IgD-negative memory B cell (primary cell): ENCODE results near the gene TMEM117. TPM values are rescaled to one million over a fixed set of nuclear protein-coding genes. Genes with fewer than 3 reads are reported as not detected.
"Not testable (repeated sequence)": the region's sequence is repeated elsewhere in the genome, so short reads cannot be mapped to it uniquely, and the experiment has no call there.

ENCODE experiments used
- H3K27ac Mint-ChIP-seq, 3 donors: one replicate each; pipeline ENCODE4 v1.8.0; 2020 to 2022; ENCODE audit warnings: mild to moderate bottlenecking in 3 of 3, mixed read lengths in 3 of 3, moderate library complexity in 1 of 3
- H3K27me3 Mint-ChIP-seq: one replicate; pipeline ENCODE4 v1.8.0; 2021; ENCODE audit warnings: mixed read lengths
- H3K36me3 Mint-ChIP-seq: one replicate; pipeline ENCODE4 v1.8.0; 2020; ENCODE audit warnings: mild to moderate bottlenecking, mixed read lengths
- H3K4me1 Mint-ChIP-seq, 3 donors: one replicate each; pipeline ENCODE4 v1.8.0; 2020 to 2022; ENCODE audit warnings: mixed read lengths in 3 of 3, mild to moderate bottlenecking in 1 of 3
- H3K4me3 Mint-ChIP-seq, 4 donors: one replicate each; pipeline ENCODE4 v1.8.0; 2020 to 2022; ENCODE audit warnings: mild to moderate bottlenecking in 4 of 4, mixed read lengths in 4 of 4, moderate library complexity in 3 of 4
- H3K9me3 Mint-ChIP-seq, 3 donors: one replicate each; pipeline ENCODE4 v1.8.0; 2020 to 2021; ENCODE audit warnings: mixed read lengths in 3 of 3, mild to moderate bottlenecking in 1 of 3
- polyA plus RNA-seq: library from polyadenylated mRNA; unstranded; fragments of 300-500 nt; fragmentation: Illumina TruSeq; gene quantifications from one replicate; pipeline ENCODE4 v1.2.3, GENCODE V29; 2021

Gene TMEM117
- polyA plus RNA-seq, 1 donor from 2014 or later = 4.4 TPM

DNA sequence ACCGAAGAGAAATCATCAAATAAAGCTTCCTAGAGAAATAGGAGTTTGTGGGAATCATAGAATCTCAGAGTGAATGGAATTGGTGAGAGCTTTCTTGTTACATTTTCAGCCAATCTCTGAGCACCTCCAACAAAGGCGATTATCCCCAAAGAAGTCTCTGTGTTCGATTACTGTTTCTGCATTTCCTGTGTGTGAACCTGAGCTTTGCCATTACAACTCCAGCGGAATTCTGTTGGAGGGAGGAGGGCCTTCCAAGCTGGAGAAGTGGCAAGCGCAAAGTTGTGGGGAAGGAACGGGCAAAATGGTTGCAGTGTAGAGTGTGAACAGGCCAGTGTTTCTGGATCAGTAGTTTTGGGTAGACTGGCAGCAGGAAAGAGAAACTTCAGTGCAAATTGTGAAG, 23.1 kb downstream of the TMEM117 start:
- Mint-ChIP-seq H3K4me3 (no peak overlapping the region), H3K27ac (peak overlapping the region in 1 of 3 donors; percentile 39), H3K9me3 (peaks cover 0 to 1% (median 0%) of the 10 kb centered on the region in 3 donors), H3K36me3 (peaks cover 3% of the 10 kb centered on the region), H3K4me1 (peaks cover 0 to 4% (median 2%) of the 10 kb centered on the region in 3 donors), H3K27me3 (no peaks in the 10 kb centered on the region)

DNA sequence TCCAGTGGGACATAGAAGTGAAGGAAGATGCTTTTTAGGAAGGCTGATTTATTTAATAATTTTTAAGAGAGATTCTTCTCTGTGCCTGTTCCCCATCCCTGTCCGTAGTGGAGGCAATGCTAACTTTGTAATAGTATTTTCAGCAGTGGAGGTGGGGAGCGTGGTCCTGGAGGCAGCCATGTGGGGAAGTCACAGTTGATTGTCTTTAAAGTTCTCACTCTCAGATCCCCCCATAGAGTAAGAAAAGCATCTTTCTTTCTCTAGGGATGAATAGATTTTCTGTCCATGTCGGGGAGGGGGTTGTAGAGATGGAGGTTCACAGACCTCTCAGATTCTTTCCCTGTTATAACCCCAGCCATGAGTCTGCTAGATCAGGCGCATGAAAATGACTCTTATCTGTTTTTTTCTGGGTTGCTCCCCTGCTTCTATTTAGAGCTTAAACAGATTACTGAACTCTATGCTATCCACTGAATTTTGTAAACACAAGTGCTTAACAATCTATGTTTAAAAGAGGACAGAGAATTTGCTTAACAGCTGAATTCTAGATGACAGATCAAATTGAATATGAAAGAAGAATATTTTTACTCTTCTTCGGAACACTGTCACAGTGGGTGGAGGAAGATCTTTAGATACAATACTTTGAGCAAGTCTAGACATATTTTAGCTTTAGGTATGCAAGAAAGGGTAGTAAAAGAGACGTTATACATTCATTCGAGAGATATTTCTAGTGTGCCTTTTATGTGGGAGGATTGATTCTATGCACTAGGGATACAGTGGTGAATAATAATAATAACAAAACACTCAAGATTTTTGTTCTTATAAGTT, 25.3 kb downstream of the TMEM117 start:
- Mint-ChIP-seq H3K27ac (no peak overlapping the region), H3K4me1 (peaks cover 0 to 4% (median 0%) of the 10 kb centered on the region in 3 donors), H3K4me3 (no peak overlapping the region), H3K36me3 (peaks cover 4% of the 10 kb centered on the region), H3K9me3 (peaks cover 0 to 1% (median 0%) of the 10 kb centered on the region in 3 donors), H3K27me3 (no peaks in the 10 kb centered on the region)

DNA sequence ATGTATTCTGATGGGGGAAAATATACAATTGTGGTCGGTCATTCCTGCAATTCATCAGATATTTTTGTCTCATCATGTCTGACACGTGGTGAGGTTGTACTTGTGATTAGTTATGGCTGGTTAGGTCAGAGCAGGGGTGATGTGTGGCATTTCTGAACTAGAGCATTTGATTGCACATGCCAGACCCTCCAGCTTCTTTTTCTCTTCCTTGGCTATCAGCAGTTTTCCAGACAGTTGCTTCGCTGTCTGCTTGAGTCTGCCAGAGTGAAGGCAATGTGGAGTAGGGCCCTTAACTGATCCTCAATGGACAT, 25.9 kb downstream of the TMEM117 start:
- Mint-ChIP-seq H3K27ac (no peak overlapping the region), H3K4me3 (no peak overlapping the region), H3K9me3 (peaks cover 0 to 1% (median 0%) of the 10 kb centered on the region in 3 donors)

DNA sequence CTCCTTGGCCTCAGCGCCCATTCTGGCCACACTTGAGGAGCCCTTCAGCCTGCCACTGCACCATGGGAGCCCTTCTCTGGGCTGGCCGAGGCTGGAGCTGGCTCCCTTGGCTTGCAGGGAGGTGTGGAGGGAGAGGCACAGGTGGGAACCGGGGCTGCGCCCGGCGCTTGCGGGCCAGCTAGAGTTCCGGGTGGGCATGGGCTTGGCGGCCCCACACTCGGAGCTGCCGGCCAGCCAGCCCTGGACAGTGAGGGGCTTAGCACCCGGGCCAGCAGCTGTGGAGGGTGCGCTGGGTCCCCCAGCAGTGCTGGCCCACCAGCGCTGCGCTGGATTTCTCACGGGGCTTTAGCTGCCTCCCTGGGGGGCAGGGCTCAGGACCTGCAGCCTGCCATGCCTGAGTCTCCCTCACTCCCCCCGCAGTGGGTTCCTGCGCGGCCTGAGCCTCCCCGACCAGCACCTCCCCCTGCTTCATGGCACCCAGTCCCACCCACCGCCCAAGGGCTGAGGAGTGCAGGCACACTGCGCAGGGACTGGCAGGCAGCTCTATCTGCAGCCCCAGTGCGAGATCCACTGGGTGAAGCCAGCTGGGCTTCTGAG, 28.0 kb downstream of the TMEM117 start:
- Mint-ChIP-seq H3K4me1 (peaks cover 0 to 4% (median 0%) of the 10 kb centered on the region in 3 donors), H3K27ac (no peak overlapping the region), H3K4me3 (no peak overlapping the region)

More for the DNA sequence above, 25.9 kb downstream of the TMEM117 start:
- H3K27me3 Mint-ChIP-seq = no peaks in the 10 kb centered on the region
- H3K4me1 Mint-ChIP-seq = peaks cover 0 to 4% (median 0%) of the 10 kb centered on the region in 3 donors
- peaks cover 6% of the 10 kb centered on the region for H3K36me3 Mint-ChIP-seq

DNA sequence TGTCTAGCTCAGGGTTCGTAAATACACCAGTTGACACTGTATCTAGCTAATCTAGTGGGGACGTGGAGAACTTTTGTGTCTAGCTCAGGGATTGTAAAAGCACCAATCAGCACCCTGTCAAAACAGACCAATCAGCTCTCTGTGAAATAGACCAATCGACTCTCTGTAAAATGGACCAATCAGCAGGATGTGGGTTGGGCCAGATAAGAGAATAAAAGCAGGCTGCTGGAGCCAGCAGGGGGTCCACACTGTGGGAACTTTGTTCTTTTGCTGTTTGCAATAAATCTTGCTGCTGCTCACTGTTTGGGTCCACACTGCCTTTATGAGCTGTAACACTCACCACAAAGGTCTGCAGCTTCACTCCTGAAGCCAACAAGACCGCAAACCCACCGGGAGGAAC, 28.7 kb downstream of the TMEM117 start:
- H3K27ac Mint-ChIP-seq, H3K27me3 Mint-ChIP-seq, H3K36me3 Mint-ChIP-seq, H3K4me1 Mint-ChIP-seq, H3K9me3 Mint-ChIP-seq, H3K4me3 Mint-ChIP-seq: not testable (repeated sequence)

More for the DNA sequence above, 28.0 kb downstream of the TMEM117 start:
- no peaks in the 10 kb centered on the region for H3K27me3 Mint-ChIP-seq
- H3K36me3 Mint-ChIP-seq = peaks cover 6% of the 10 kb centered on the region
- H3K9me3 Mint-ChIP-seq = peaks cover 0 to 1% (median 0%) of the 10 kb centered on the region in 3 donors

DNA sequence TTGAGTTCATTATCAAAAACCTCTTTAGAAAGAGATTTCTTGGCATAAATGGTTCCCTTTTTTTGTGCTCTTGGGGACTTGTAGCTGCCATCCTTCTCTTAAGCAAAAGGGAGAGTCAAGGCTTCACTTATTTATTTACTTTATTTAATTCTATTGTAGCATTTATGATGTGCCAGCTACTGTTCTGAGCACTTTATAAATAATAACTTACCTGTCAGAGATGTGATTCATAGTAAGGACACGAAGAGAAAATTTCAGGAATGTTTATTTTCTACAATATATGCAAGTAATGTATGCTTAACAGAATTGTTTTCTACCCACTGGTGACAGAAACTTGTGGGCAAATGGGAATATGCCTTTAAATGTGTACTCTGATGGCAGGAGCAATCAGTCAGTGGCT, 33.3 kb downstream of the TMEM117 start:
- Mint-ChIP-seq H3K9me3 (no peaks in the 10 kb centered on the region), H3K4me1 (peaks cover 0 to 2% (median 0%) of the 10 kb centered on the region in 3 donors), H3K27me3 (no peaks in the 10 kb centered on the region), H3K4me3 (no peak overlapping the region), H3K27ac (no peak overlapping the region), H3K36me3 (peaks cover 4% of the 10 kb centered on the region)

DNA sequence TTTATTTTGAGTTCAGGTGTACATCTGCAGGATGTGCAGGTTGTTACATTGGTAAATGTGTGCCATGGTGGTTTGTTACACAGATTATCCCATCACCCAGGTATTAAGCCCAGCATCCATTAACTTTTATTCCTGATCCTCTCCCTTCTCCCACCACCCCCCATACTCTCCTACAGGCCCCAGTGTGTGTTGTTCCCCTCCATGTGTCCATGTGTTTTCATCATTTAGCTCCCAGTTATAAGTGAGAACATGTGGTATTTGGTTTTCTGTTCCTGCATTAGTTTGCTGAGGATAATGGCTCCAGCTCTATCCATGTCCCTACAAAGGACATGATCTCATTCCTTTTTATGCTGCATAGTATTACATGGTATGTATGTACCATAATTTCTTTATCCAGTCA, 33.9 kb downstream of the TMEM117 start:
- H3K27ac Mint-ChIP-seq, H3K36me3 Mint-ChIP-seq, H3K9me3 Mint-ChIP-seq, H3K4me1 Mint-ChIP-seq, H3K4me3 Mint-ChIP-seq, H3K27me3 Mint-ChIP-seq: not testable (repeated sequence)

DNA sequence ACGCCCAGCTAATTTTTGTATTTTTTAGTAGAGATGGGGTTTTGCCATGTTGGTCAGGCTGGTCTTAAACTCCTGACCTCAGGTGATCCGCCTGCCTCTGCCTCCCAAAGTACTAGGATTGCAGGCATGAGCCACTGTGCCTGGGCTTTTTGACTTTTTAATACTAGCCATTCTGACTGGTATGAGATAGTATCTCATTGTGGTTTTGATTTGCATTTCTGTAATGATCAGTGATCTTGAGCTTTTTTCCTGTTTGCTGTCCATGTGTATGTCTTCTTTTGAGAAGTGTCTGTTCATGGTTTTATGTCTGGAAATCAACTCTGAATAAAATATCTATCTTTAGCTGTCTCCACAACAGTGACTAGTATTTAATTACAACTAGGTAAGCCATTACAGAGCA, 35.4 kb downstream of the TMEM117 start:
- not testable (repeated sequence) for H3K27ac Mint-ChIP-seq, H3K36me3 Mint-ChIP-seq, H3K9me3 Mint-ChIP-seq, H3K4me1 Mint-ChIP-seq, H3K27me3 Mint-ChIP-seq
- H3K4me3 Mint-ChIP-seq = peak overlapping the region in 1 of 4 donors; percentile 1

DNA sequence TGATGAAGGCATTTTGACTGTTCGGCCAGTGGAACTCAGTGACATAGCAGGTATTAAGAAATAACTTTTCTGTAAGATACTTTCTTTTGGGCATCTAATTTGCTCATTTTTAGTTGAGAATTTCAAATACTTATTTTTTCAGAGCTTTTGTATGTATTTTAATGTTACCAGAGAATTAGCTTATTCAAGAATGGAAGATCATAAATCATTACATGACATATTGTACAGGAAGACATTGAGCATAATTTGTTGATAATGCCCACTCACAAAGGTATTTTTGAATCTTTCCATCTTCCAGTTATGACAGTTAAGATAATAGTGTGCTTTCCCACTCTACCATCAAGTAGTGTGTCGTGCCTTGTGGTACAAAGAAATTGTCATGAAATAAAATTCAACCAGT, 36.5 kb downstream of the TMEM117 start:
- Mint-ChIP-seq H3K4me3 (no peak overlapping the region), H3K27ac (no peak overlapping the region), H3K27me3 (no peaks in the 10 kb centered on the region), H3K4me1 (peaks cover 0 to 2% (median 0%) of the 10 kb centered on the region in 3 donors), H3K9me3 (no peaks in the 10 kb centered on the region), H3K36me3 (peaks cover 1% of the 10 kb centered on the region)

DNA sequence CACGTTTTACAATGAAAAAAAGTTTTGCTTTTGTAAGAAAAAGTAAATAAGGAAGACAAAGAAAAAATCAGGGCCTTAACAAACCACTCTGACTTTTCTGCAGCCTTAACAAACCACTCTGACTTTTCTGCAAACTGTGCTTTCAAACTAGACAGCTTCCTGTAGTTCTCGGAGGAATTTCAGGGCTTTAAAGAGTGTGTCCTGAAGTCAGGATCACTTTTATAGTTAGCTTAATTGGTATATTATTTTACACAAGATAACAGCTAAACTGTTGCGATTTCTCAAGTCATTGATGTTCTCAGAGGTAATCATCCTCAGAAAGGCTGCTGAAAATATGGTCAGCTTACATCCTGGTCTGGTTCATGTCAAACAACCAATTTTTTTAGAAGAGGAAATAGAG, 42.2 kb downstream of the TMEM117 start:
- no peaks in the 10 kb centered on the region for H3K9me3 Mint-ChIP-seq
- no peaks in the 10 kb centered on the region for H3K4me1 Mint-ChIP-seq
- H3K27ac Mint-ChIP-seq = peak overlapping the region in 1 of 3 donors; percentile 39
- no peak overlapping the region for H3K4me3 Mint-ChIP-seq
- H3K27me3 Mint-ChIP-seq = no peaks in the 10 kb centered on the region
- no peaks in the 10 kb centered on the region for H3K36me3 Mint-ChIP-seq

DNA sequence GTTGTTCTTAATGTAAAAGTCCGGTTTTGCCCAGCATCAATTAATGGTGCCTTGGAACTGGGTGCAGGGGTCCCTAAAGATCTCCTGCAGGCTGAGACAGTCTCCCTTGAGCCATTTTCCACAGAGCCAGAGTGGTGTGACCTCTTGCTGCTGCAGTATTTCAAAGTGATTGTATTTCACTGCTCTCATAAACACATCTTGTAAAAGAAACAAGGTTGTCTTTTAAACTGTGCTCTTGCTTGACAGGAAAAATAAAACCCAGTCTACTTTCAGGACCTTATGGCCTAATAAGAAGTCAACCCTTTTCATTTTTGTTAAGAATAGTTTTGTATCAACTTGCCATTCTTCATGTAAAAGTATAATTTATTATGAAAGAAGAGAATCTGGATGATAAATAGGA, 44.7 kb downstream of the TMEM117 start:
- Mint-ChIP-seq H3K27ac (no peak overlapping the region), H3K9me3 (no peaks in the 10 kb centered on the region), H3K4me3 (no peak overlapping the region), H3K36me3 (no peaks in the 10 kb centered on the region), H3K27me3 (no peaks in the 10 kb centered on the region), H3K4me1 (no peaks in the 10 kb centered on the region)

DNA sequence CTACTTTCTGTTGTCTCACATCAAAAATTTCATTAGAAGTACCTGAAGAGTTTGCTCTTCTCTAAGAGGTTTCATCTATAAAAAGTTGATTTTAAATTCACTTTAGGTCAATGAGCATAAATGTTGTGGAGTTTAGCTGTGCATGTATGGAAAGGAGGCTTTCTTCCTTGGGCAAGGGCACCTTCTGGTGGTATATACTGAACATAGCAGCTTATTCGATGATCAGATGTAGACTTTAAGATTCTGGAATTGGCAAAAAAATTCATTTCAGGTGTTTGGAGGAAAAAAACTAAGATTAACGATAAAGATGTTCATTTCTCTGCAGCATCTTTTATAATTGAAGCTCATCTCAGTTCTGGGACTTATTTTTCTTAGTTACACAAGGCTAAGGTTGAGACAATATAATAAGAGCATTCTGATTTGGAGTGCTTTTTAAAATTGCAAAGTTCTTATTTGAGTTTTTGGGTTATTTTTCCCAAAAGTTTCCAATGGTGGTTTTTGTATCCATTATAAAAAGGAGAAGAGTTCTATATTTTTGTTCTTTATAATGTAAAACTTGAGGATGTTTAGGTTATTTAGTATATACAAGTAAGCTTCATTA, 46.8 kb downstream of the TMEM117 start:
- Mint-ChIP-seq H3K27me3 (no peaks in the 10 kb centered on the region), H3K36me3 (peaks cover under 1% of the 10 kb centered on the region), H3K27ac (no peak overlapping the region), H3K4me1 (no peaks in the 10 kb centered on the region), H3K9me3 (no peaks in the 10 kb centered on the region), H3K4me3 (no peak overlapping the region)

DNA sequence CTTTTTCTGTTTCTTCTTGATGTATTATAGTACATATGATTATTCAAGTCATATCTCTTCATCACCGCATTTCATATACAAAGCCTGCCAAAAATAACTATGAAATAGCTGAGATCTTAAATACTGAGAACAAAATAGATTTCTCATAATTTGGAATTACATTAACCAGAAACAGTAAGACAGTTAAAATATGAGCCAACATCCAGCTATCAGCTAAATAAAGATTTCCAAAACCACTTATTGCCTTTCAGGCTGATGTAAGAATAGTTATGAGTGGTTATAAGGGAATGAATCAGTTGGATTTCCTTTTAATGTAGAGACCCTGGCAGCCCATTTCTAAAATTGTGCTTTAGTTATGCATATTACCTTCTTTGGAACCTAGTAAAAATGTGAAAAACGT, 47.4 kb downstream of the TMEM117 start:
- Mint-ChIP-seq H3K27ac (peak overlapping the region in 1 of 3 donors; percentile 43), H3K27me3 (no peaks in the 10 kb centered on the region), H3K4me1 (peaks cover 0 to 2% (median 0%) of the 10 kb centered on the region in 3 donors), H3K4me3 (no peak overlapping the region), H3K9me3 (no peaks in the 10 kb centered on the region), H3K36me3 (peaks cover 2% of the 10 kb centered on the region)

DNA sequence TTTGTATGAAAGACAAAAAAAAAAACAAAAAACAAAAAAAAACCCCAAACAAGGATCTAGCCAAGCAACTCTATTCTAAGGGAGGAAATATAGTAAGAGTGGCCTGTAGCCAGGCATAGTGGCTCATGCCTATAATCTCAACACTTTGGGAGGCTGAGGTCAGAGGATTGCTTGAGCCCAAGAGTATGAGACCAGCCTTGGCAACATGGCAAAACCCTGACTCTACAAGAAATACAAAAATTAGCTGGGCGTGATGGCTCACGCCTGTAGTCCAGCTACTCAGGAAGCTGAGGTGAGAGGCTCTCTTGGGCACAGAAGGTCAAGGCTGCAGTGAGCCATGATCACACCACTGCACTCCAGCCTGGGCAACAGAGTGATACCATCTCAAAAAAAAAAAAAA, 47.9 kb downstream of the TMEM117 start:
- peaks cover 0 to 2% (median 0%) of the 10 kb centered on the region in 3 donors for H3K4me1 Mint-ChIP-seq
- H3K4me3 Mint-ChIP-seq = no peak overlapping the region
- H3K27me3 Mint-ChIP-seq = no peaks in the 10 kb centered on the region
- H3K9me3 Mint-ChIP-seq = no peaks in the 10 kb centered on the region
- H3K36me3 Mint-ChIP-seq = peaks cover 2% of the 10 kb centered on the region
- peak overlapping the region in 1 of 3 donors; percentile 43 for H3K27ac Mint-ChIP-seq

DNA sequence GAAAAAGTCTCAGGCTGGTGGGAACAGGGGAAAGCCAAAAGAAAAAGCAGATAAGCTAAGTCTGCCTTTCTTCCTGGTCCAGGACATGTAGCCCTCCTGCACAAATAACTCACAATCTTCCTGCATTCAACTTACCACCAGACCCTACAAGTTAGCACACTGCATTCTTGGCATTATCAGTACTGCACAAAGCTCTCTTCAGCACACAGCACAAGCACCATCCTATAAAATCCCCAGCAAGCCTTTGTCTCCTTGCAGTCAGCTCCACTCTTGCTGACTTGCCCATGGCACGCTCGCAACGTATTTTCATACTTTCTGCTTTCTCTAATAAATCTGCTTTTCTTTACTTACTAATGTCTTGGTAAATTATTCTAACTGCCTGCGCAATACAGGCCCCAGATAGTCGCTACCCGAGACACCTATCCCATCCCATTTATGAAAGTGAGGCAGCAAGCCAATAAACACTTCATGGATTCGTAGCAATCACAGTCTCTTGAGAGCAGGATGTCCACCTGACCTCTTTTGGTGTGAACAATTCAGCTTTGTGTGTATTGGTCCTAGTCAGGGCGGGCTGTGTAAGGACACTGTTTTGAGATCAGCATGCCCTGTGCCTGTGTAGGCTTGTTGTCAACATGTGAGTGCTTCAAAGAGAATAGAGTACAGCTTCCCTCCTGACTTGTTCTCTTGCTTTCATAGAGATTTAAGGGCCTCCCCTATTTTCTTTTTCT, 49.0 kb downstream of the TMEM117 start:
- H3K36me3 Mint-ChIP-seq = peaks cover 2% of the 10 kb centered on the region
- H3K9me3 Mint-ChIP-seq = no peaks in the 10 kb centered on the region
- no peak overlapping the region for H3K27ac Mint-ChIP-seq

More for the DNA sequence above, 49.0 kb downstream of the TMEM117 start:
- peaks cover 0 to 2% (median 0%) of the 10 kb centered on the region in 3 donors for H3K4me1 Mint-ChIP-seq
- H3K4me3 Mint-ChIP-seq = no peak overlapping the region
- H3K27me3 Mint-ChIP-seq = no peaks in the 10 kb centered on the region
